22Rv1 (cell line): ENCODE measurements around the gene RBM33.

Experiments used
- ZFX ChIP-seq: fragments of 450-650 bp; IDR thresholded peaks from 2 replicates; pipeline ENCODE4 v1.6.1; 2017; ENCODE audit warnings: antibody characterized with exemption, borderline replicate concordance
- TF ChIP-seq, protein P1 (sequence below): fragments of 450-650 bp; IDR thresholded peaks from 2 replicates; pipeline ENCODE4 v1.5.1; 2017; ENCODE audit warnings: mild to moderate bottlenecking

DNA sequence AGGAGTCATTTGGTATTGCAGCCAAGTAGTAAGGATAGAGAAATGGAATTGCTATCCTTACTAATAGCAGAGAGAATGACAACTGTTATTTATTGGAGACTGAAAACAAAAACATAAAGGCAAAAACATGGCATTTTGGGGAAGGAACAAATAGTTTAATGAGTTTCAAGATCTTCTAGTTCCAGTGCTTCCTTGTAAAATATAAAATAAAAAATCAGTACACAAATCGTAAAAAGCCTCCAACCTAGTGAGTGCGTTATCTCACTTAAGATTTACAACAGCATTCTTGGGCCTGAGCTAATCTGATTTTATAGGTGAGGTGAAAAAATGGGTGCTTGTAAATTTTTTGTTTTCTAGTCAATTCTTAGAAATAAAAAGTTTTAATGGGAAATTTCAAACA is 3.3 kb downstream of the RBM33 start:
- TF ChIP-seq, protein P1, sequence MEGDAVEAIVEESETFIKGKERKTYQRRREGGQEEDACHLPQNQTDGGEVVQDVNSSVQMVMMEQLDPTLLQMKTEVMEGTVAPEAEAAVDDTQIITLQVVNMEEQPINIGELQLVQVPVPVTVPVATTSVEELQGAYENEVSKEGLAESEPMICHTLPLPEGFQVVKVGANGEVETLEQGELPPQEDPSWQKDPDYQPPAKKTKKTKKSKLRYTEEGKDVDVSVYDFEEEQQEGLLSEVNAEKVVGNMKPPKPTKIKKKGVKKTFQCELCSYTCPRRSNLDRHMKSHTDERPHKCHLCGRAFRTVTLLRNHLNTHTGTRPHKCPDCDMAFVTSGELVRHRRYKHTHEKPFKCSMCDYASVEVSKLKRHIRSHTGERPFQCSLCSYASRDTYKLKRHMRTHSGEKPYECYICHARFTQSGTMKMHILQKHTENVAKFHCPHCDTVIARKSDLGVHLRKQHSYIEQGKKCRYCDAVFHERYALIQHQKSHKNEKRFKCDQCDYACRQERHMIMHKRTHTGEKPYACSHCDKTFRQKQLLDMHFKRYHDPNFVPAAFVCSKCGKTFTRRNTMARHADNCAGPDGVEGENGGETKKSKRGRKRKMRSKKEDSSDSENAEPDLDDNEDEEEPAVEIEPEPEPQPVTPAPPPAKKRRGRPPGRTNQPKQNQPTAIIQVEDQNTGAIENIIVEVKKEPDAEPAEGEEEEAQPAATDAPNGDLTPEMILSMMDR: no peak
- no peak for TF ChIP-seq ZFX
